A549 (cell line): ENCODE measurements around the gene CYP27B1.

Experiments used
- CBX8 ChIP-seq: fragments of 200-600 bp; sonication (generic); IDR thresholded peaks from 2 replicates; pipeline ENCODE4 v1.6.1; 2016
- CTCF ChIP-seq: fragments of >200 bp; sonication (Bioruptor Twin); formaldehyde crosslinking; IDR thresholded peaks from 3 replicates; pipeline ENCODE4 v1.5.1; 2016
- EP300 ChIP-seq, 2 experiments: fragments of >200 bp; sonication (Bioruptor Twin); formaldehyde crosslinking; IDR thresholded peaks; 2 replicates in 1 of 2; 3 replicates in 1 of 2; pipeline ENCODE4 v1.6.1; 2016 to 2017
- HDAC2 ChIP-seq: fragments of 200-600 bp; sonication (generic); IDR thresholded peaks from 2 replicates; pipeline ENCODE4 v1.6.1; 2016
- JUNB ChIP-seq: fragments of >200 bp; sonication (Bioruptor Twin); formaldehyde crosslinking; IDR thresholded peaks from 2 replicates; pipeline ENCODE4 v1.6.1; 2016
- MAFK ChIP-seq: fragments of 450-650 bp; IDR thresholded peaks from 2 replicates; pipeline ENCODE4 v1.6.1; 2014; ENCODE audit not compliant: partially characterized antibody
- MAZ ChIP-seq: fragments of 150-350 bp; IDR thresholded peaks from 2 replicates; pipeline ENCODE4 v1.6.1; 2014; ENCODE audit warnings: antibody characterized with exemption, low read depth, low read length, borderline replicate concordance
- PHF8 ChIP-seq: fragments of 200-600 bp; sonication (generic); IDR thresholded peaks from 2 replicates; pipeline ENCODE4 v1.6.1; 2016; ENCODE audit warnings: low read depth, mild to moderate bottlenecking, antibody characterized with exemption, moderate library complexity, borderline replicate concordance
- POLR2A ChIP-seq: IDR thresholded peaks from 2 replicates; pipeline ENCODE4 v1.6.1; 2012; ENCODE audit warnings: mild to moderate bottlenecking, low read length
- RCOR1 ChIP-seq: fragments of 150-350 bp; IDR thresholded peaks from 2 replicates; pipeline ENCODE4 v1.6.1; 2014; ENCODE audit warnings: antibody characterized with exemption, low read length, low read depth
- RFX5 ChIP-seq: fragments of 450-650 bp; IDR thresholded peaks from 2 replicates; pipeline ENCODE4 v1.7.1; 2014; ENCODE audit warnings: antibody characterized with exemption, mild to moderate bottlenecking, moderate library complexity
- SMC3 ChIP-seq: fragments of >200 bp; sonication (Bioruptor Twin); formaldehyde crosslinking; IDR thresholded peaks from 3 replicates; pipeline ENCODE4 v1.6.1; 2018; ENCODE audit warnings: inconsistent platforms
- TF ChIP-seq, protein P1 (sequence below): IDR thresholded peaks from 2 replicates; pipeline ENCODE4 v1.6.1; 2012

DNA sequence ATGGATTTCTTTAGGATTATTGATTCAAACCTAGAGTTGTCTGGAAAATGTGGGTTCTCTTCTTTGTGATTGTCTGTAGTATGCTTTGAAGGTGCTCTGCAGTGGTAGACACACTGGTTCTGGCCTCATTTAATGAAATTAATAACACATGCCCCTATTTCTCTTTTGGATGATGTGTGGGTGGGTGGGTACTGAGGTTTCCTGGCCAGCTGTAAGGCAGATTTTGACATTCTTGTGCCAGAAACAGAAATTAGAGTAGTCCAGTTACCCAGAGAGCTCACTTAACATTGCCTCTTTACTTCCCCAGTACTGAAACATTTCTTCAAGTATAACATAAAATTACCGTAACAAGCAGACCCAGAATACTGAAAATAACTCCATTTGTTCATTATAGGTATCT lies 30.1 kb upstream of the CYP27B1 start:
- TF ChIP-seq POLR2A (no peak), CTCF (no peak), MAFK (no peak), EP300 (IDR thresholded peaks at IDR 0.05) (no peak), SMC3 (no peak), HDAC2 (no peak), MAZ (no peak), RCOR1 (no peak), CBX8 (no peak), JUNB (no peak), PHF8 (no peak), RFX5 (no peak)
- TF ChIP-seq, protein P1, sequence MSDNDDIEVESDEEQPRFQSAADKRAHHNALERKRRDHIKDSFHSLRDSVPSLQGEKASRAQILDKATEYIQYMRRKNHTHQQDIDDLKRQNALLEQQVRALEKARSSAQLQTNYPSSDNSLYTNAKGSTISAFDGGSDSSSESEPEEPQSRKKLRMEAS: no peak
